Ovary (tissue), 9 donors: ENCODE measurements around the gene PFAS. TPM values are rescaled to one million over a fixed set of nuclear protein-coding genes. Genes with fewer than 3 reads are reported as not detected.

Experiments
- DNase-seq, 5 donors: peaks; one replicate each; pipeline ENCODE4 v3.0.0-alpha.2; 2019 to 2020
- H3K27ac ChIP-seq, 2 donors: fragments of 200-600 bp; one replicate each; pipeline versions ENCODE4 v1.5.1 to v1.8.0; 2019 to 2022
- H3K27me3 ChIP-seq: fragments of 200-600 bp; one replicate; pipeline ENCODE4 v1.8.0; 2022
- H3K36me3 ChIP-seq: fragments of 200-600 bp; sonication (generic); one replicate; pipeline ENCODE4 v1.5.1; 2019
- H3K4me1 ChIP-seq: one replicate; pipeline ENCODE4 v1.8.1; 2013; ENCODE audit warnings: mild to moderate bottlenecking, moderate library complexity; ENCODE audit not compliant: insufficient read depth
- H3K4me3 ChIP-seq: fragments of 200-600 bp; sonication (generic); one replicate; pipeline ENCODE4 v1.5.1; 2017
- H3K9me3 ChIP-seq, 2 donors: fragments of 200-600 bp in 1 of 2; sonication (generic) in 1 of 2; one replicate each; pipeline versions ENCODE4 v1.5.1 to v1.8.1; 2013 to 2019; ENCODE audit warnings: mild to moderate bottlenecking in 1 of 2, moderate library complexity in 1 of 2
- EP300 ChIP-seq: sonication (generic); formaldehyde crosslinking; IDR thresholded peaks from one replicate; pipeline ENCODE4 v1.6.1; 2017; ENCODE audit warnings: antibody characterized with exemption
- POLR2A ChIP-seq: fragments of 450-650 bp; IDR thresholded peaks from one replicate; pipeline ENCODE4 v1.6.1; 2017; ENCODE audit warnings: antibody characterized with exemption, mild to moderate bottlenecking, moderate library complexity
- WGBS, 3 donors: extraction: QIAGEN DNeasy Blood & Tissue Kit in 1 of 3; methylation state at CpG; one replicate each; pipeline versions ENCODE4 v1.1.5 to v1.1.7; 2013 to 2017; 5-methylcytosine and 5-hydroxymethylcytosine counted together
- intact Hi-C, 4 donors: fragments of 100-400 bp; cut with DNase I; formaldehyde crosslinking; loops; one replicate each; pipeline versions ENCODE4 v1.11.0 to v1.15.1; 2022 to 2023
- polyA plus RNA-seq, 2 donors: library from polyadenylated mRNA; stranded (reverse); fragments of 200-250 nt in 1 of 2; fragments of 350-450 nt in 1 of 2; fragmentation: Illumina TruSeq in 1 of 2; extraction: RNeasy Lipid Tissue Mini Kit (QIAGEN cat#74804) in 1 of 2; gene quantifications; one replicate each; pipeline ENCODE4 v1.2.3, GENCODE V29; 2013 to 2014
- total RNA-seq, 7 donors: library from RNA; depleted of rRNA in 2 of 7; stranded (reverse); fragments of >200 nt in 2 of 7; fragmentation: NEBNext Ultra II Directional in 3 of 7; extraction: Animal tissue kit (Norgen Biotek cat#: 25700) in 3 of 7; gene quantifications; one replicate each; pipeline versions ENCODE4 v1.1.0 to v1.2.4, GENCODE V29; 2016 to 2023
- TF ChIP-seq, protein P1 (sequence below), 3 donors: fragments of 450-650 bp in 2 of 3; fragments of 200-600 bp in 1 of 3; IDR thresholded peaks; one replicate each; pipeline versions ENCODE4 v1.5.1 to v1.8.0; 2016 to 2022; ENCODE audit warnings: antibody characterized with exemption in 3 of 3, mild to moderate bottlenecking in 1 of 3
- donor health status: DM: no; HTN: no; CAD: no; lungs with moderate emphysema.
- donor health status: DM: no; HTN: no; CAD: no.
- donor health status: Bipolar disorder and iron deficiency.
- donor health status: DM: yes; HTN: yes; CAD: no.
- donor health status: DM: no; HTN: no; CAD: no.
- donor health status: DM: yes; HTN: yes; CAD: no.

Gene PFAS
- total and polyA plus RNA-seq, 9 donors, result 6.6 to 69.9 (median 27.8) TPM

DNA sequence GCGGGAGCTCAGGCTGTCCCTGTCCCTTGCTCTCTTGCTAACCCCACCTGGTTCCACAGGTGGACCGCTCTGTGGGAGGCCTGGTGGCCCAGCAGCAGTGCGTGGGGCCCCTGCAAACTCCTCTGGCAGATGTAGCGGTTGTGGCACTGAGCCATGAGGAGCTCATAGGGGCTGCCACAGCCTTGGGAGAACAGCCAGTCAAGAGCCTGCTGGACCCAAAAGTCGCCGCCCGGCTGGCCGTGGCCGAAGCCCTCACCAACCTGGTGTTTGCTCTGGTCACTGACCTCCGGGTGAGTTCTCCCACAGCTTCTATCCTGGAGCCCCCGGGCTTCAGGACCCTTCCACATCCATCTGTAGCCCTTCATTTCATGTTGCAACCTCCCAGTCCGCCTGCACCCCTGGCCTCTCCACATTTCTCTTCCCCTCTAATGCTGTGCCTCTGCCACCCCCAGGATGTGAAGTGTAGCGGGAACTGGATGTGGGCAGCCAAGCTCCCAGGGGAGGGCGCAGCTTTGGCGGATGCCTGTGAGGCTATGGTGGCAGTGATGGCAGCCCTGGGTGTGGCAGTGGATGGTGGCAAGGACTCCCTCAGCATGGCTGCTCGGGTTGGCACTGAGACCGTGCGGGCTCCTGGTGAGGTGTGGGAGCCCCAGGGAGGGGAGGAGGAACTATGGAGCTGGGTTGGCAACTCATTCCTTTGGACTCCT, 15.9 kb downstream of the PFAS start:
- WGBS, 3 donors, result 90 to 96% (median 93%) methylated on average over 18 of the region's 18 CpGs
- no peaks in the 10 kb centered on the region for H3K27me3 ChIP-seq
- no peaks in the 10 kb centered on the region for H3K36me3 ChIP-seq

DNA sequence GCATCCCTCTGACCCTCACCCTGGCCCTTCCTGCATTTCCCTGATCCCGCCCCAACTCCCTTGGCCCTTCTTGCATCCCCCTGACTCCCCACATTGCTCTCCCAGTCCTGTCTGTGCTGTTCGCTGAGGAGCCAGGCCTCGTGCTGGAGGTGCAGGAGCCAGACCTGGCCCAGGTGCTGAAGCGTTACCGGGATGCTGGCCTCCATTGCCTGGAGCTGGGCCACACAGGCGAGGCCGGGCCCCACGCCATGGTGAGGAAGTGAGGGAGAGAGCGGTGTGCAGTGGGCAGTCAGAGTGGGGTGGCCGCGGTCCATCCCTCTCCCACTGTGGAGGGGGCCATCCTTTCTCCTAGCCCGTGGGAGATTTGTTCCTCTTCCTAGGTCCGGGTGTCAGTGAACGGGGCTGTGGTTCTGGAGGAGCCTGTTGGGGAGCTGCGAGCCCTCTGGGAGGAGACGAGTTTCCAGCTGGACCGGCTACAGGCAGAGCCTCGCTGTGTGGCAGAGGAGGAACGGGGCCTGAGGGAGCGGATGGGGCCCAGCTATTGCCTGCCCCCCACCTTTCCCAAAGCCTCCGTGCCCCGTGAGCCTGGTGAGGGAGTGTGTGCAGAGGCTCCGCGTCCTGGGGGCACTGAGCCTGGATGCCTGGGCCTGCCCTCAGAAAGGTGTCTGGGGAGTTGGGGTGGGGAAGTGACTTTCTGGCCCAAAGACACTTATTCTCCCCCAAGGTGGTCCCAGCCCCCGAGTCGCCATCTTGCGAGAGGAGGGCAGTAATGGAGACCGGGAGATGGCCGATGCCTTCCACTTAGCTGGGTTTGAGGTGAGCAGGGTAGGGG, 17.8 kb downstream of the PFAS start:
- H3K4me1 ChIP-seq, result no peaks in the 10 kb centered on the region
- H3K9me3 ChIP-seq, result no peaks in the 10 kb centered on the region
- no peak for TF ChIP-seq EP300
- TF ChIP-seq POLR2A, result no peak
- TF ChIP-seq, protein P1, sequence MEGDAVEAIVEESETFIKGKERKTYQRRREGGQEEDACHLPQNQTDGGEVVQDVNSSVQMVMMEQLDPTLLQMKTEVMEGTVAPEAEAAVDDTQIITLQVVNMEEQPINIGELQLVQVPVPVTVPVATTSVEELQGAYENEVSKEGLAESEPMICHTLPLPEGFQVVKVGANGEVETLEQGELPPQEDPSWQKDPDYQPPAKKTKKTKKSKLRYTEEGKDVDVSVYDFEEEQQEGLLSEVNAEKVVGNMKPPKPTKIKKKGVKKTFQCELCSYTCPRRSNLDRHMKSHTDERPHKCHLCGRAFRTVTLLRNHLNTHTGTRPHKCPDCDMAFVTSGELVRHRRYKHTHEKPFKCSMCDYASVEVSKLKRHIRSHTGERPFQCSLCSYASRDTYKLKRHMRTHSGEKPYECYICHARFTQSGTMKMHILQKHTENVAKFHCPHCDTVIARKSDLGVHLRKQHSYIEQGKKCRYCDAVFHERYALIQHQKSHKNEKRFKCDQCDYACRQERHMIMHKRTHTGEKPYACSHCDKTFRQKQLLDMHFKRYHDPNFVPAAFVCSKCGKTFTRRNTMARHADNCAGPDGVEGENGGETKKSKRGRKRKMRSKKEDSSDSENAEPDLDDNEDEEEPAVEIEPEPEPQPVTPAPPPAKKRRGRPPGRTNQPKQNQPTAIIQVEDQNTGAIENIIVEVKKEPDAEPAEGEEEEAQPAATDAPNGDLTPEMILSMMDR (IDR thresholded peaks at IDR 0.05), result no peak
- intact Hi-C loops, result no loop called here
- no peaks in the 10 kb centered on the region for H3K36me3 ChIP-seq
- no peak for DNase-seq
- 90 to 91% (median 90%) methylated on average over 29 of the region's 29 CpGs for WGBS, 3 donors
- no peak overlapping the region for H3K4me3 ChIP-seq
- no peaks in the 10 kb centered on the region for H3K27me3 ChIP-seq
- H3K27ac ChIP-seq, result no peak overlapping the region

More for the DNA sequence above, 15.9 kb downstream of the PFAS start:
- Histone ChIP-seq H3K27ac (no peak overlapping the region), H3K4me3 (no peak overlapping the region), H3K9me3 (no peaks in the 10 kb centered on the region), H3K4me1 (no peaks in the 10 kb centered on the region)
- TF ChIP-seq EP300 (no peak), POLR2A (no peak)
- TF ChIP-seq, protein P1 (IDR thresholded peaks at IDR 0.05), result no peak
- no peak for DNase-seq
- intact Hi-C loops, result no loop called here

DNA sequence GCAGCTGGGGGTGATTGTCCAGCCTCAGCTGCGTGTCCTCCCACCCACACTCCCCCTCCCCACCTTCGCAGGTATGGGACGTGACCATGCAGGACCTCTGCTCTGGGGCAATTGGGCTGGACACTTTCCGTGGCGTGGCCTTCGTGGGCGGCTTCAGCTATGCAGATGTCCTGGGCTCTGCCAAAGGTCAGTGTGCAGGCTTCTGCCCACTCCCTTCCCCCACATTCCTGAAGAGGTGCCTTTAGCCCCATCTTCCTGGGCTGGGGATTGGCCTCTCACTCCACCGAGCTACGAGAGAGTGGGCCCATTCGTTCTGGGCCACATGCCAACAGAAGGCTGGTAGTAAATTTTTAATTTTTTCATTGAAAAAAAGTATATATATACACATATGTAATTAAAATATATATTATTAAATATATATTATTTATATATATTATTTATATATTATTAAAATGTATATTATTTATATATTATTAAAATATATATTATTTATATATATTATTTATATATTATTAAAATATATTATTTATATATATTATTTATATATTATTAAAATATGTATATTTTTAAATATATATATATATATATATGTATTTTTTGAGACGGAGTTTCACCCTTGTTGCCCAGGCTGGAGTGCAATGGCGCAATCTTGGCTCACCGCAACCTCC, 18.5 kb downstream of the PFAS start:
- Histone ChIP-seq H3K27ac (no peak overlapping the region), H3K9me3 (no peaks in the 10 kb centered on the region), H3K4me3 (no peak overlapping the region), H3K4me1 (no peaks in the 10 kb centered on the region), H3K36me3 (no peaks in the 10 kb centered on the region), H3K27me3 (no peaks in the 10 kb centered on the region)
- TF ChIP-seq, protein P1 (IDR thresholded peaks at IDR 0.05), result no peak
- WGBS, 3 donors, result 83 to 85% (median 84%) methylated on average over 13 of the region's 13 CpGs
- DNase-seq, result no peak
- intact Hi-C loops, result no loop called here

DNA sequence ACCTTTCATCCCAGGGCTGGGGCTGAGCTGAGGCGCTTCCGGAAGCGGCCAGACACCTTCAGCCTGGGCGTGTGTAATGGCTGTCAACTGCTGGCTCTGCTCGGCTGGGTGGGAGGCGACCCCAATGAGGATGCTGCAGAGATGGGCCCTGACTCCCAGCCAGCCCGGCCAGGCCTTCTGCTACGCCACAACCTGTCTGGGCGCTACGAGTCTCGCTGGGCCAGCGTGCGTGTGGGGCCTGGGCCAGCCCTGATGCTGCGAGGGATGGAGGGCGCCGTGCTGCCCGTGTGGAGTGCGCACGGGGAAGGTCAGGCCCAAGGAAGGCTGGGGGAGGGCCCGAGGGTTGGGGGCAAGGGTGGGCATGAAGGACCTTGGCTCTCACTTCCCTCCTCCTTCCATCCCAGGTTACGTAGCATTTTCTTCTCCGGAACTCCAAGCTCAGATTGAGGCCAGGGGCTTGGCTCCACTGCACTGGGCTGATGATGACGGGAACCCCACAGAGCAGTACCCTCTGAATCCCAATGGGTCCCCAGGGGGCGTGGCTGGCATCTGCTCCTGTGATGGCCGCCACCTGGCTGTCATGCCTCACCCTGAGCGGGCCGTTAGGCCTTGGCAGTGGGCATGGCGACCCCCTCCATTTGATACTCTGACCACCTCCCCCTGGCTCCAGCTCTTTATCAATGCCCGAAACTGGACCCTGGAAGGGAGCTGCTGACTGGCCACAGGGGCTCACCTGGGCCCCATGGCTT, 19.6 kb downstream of the PFAS start:
- TF ChIP-seq, protein P1 (IDR thresholded peaks at IDR 0.05), result no peak
- no peak for TF ChIP-seq POLR2A
- no peak for TF ChIP-seq EP300
- no peak for DNase-seq
- Histone ChIP-seq H3K27ac (no peak overlapping the region), H3K36me3 (no peaks in the 10 kb centered on the region), H3K4me3 (no peak overlapping the region), H3K4me1 (no peaks in the 10 kb centered on the region), H3K27me3 (no peaks in the 10 kb centered on the region), H3K9me3 (no peaks in the 10 kb centered on the region)
- 85 to 88% (median 87%) methylated on average over 25 to 29 of the region's 29 CpGs for WGBS, 3 donors
- intact Hi-C loops, result no loop called here
